GM18498 (cell line): ENCODE results near the gene JAKMIP3.

Experiments used
- ATAC-seq: cut with Tn5 transposase; IDR thresholded peaks from one replicate; pipeline ENCODE4 v1.9.1; 2021; ENCODE audit warnings: mild to moderate bottlenecking, moderate library complexity; ENCODE audit not compliant: unreplicated experiment

JAKMIP3 gene

DNA sequence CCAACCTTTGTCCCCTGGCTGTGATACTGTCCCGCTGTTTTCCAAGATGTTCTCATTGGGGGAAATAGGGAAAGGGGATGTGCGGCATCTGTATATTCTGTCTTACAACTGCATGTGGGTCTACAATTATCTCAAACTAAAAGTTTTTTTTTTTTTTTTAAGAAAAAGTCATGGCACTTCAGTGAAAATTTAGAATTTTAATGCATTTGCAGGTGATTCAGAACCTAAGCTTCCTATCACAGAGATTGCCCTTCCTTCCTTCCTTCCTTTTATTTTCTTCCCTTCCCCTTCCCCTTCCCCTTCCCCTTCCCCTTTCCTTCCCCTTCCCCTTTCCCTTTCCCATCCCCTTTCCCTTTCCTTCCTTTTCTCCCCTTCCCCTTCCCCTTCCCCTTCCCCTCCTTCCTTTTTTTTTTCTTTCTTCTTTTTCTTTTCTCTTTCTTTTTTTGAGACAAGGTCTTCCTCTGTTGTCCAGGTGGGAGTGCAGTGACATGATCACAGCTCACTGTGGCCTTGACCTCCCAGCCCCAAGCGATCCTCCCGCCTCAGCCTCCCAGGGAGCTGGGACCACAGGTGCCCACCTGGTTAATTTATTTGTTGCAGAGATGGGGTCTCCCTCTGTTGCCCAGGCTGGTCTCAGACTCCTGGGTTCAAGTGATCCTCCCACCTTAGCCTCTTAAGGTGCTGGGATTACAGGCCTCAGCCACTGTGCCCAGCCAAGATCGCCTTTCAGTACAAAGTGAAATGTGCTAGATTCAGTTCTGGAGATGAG, 32.0 kb downstream of the JAKMIP3 start:
- ATAC-seq: no peak

DNA sequence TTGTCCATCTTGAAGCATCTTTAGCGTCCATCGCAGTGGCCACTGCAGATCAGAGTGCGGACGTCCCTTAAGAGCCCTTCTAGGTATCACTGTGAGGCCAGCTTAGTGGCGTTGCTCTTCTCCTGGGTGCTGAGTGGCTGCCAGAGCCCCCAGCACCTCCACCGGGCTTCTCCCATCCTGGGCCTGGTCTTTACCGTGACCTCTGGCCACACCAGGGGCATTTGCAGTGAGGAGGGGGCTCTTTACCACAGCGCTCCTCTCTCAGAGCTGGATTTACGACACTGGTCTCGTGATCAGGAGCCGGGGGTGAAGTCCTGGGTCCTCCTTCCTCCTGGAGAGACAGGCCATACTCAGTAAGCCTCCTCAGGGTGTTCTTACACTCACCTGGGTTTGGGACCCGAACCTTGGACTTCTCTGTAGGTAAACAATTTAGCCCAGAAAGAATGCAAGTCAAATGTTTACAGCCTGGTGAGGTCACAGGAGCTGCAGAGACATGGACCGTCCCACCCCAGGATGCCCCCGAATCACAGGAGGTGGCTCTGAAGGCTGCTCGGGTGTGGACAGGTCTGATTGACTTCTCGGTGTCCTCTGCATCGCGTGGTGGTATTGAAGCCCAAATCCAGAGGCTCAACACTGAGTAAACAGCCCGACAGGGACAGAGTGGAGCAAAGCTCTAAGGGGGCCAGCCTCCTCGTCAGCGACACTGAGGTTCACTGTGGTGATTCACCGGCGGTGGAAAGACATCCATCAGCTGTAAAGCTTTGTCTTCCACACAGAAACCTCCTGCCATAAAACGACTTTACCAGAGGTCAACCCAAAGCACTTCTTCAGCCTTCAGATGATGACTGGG, 33.0 kb downstream of the JAKMIP3 start:
- ATAC-seq: no peak

DNA sequence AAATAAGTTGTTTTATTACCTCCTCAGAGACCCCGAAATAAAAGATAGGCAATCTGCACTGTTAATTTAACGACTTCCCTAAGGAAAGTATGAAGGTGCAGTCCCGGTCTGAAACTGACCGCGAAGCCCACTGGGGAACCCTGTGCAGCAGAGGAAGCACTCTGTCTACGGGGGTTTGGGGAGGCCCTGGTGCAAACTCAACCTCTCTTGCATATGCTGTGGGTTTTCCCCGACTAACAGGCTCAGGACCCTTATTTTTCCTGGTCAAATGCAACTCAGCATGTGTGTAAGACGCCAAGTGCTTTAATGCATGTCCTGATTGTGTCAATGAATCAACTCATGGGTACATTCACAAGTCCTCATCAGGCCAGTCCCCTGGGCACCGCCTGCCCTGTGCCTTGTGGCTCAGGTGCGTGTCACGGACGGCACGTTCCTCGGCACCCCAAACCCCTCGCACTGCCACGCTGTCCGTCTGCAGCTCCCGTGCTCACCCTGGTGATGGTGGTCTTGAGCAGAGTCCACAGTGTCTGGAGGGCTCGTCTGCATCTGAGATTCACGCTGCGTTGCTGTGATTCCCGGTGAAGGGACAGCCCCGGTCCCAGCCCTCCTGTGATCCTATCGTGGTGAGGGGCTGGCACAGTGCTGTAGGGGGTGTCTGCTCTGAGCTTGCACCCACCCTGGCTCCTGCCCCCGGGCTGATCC, 33.8 kb downstream of the JAKMIP3 start:
- ATAC-seq: no peak

DNA sequence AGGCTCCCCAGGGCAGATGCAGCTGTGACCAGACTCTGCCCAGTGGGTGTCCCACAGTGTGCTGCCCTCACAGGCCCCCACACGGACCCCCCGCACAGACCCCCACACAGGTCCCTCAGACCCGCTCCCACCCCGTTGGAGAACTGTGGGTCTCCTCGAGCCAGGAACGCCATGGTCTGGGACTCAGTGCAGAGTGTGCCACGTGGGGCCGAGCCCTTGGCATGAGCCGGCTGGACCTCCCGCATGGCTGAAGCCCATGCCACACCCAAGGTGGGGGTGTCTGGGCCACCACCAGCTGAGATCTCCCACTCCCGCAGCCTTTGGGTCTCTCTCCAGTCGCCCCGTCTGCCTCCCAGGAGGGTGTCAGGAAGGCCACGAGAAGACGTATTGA, 34.3 kb downstream of the JAKMIP3 start:
- no peak for ATAC-seq

DNA sequence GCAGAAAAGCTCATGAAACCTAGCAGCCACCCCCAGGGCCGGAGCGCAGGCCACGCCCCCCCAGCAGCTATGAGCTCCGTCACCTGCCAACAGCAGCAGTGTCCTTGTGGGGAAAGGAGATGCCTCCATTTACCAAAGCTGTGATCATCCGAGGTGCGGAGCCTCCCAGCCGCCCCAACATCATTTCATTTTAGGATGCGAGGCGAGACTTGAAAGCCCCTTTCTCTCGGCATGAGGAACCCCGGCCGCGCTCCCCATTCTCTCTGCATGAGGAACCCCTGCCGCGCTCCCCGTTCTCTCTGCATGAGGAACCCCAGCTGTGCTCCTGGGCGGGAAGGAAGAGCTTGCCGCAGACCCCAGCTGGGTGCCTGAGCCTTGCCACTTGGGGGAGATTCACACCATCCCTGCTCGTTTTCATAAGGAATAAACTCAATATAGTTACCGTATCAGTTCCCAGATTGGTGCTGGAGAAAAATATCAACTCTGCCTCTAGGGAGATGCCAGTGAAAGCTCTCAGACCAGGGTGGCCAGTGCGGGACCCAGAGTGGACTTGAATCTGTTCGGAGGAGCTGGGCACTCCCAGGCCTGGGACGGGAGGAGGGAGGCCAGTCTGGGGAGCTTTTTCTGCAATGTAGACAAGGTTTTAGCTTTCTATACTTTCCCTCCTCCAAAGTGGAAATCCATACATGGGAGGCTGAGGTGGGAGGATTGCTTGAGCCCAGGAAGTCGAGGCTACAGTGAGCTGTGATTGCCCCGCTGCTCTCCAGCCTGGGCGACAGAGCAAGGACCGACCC, 35.0 kb downstream of the JAKMIP3 start:
- ATAC-seq: no peak

DNA sequence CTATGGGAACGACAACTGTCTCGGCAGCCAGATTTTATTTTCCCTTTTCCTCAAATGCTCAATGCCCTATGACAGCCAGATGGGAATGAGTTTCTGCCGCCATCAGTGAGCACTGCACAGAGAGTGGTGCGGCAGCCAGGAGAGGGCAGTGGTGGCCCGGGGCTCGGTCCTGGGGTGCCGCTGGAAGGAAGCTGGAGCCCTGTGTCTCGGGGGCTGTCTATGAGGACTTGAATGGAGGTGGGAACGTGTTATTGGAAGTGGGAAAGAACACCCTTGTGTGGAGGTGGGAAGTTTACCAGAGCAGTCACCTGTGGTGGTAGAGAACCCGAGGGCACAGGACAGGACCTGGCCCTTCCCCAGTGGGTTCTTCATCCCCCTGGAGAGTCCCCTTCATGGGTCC, 35.8 kb downstream of the JAKMIP3 start:
- ATAC-seq: no peak

DNA sequence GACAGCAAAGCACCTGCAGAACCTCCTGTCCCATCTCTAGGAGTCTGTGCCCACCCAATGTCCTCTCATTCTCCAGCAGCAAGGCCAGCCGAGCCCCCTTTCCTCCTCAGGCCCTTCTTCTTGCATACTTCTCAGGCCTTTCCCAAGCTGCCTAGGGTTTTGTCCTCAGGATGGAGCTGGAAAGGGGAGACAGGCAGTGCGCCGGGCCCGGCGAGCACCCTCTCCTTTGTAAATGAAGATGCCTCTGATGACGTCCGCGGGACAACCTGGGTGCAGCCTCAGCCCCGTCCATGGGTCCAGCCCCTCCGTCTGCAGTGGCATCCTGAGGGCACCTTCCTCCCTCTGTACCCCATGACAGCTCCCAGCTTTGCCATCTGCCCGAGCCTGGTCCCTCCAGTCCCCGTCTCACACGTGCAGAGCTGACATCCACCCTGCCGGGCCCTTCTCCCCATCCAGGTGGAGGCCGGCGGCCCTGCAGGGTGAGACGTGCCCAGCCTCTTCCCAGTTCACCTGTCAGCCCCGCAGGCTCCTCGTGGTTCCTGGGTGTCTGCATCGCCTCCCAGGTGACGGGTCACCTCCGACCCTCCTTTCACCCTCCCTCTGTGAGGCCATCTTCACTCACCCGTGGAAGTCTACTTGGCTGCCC, 36.4 kb downstream of the JAKMIP3 start:
- ATAC-seq: no peak

DNA sequence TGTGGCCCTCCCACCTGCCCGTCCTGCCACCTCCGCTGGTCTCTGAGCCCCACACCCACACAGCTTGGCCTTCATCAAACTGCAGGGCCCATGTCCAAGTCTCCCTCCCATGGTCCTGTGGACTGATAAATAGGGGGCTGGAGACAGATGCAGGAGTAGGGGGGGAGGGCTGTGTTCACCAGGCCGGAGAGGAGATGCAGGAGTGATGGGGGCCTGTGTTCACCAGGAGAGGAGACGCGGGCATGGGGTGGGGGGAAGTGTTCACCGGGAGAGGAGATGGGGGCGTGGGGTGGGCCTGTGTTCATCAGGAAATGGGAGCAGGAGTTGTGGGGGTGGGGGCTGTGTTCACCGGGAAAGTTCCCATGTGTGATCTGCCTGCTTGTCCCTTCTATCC, 37.0 kb downstream of the JAKMIP3 start:
- no peak for ATAC-seq

DNA sequence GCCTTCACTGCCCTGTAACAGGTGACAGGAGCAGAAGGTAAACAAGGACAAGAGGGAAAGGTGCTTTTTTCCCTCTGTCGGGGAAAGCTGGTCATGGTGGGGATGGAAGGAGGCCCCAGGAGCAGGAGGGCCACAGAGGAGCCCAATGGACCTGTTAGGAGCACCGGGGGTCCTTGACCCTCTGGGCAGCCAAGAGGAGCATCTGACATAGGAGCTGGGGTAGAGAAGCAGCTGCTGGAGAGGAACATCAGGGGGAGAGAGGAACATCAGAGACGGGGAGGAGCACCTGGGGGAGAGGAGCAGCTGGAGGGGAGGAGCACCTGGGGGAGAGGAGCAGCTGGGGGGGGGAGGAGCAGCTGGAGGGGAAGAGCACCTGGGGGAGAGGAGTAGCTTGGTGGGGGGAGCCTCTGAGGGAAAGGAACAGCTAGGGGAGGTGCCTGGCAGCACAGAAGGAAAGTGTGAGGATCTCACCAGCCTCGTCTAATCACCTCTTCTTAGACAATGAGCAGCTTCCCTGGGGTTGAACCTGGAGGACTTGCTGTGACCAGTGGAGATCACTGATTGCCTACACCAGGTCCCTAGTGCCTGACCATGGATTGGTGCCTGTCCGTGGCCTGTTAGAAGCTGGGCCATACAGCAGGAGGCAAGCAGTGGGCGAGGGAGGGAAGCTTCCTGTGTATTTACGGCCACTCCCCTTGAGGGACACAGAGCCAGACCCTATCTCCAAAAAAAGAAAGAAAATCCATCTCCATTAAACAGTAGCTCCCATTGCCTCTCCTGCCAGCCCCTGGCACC, 37.6 kb downstream of the JAKMIP3 start:
- ATAC-seq: no peak

- no peak for ATAC-seq
Observed at GRCh38 chr10:132104062-132104461, 38.3 kb downstream of the JAKMIP3 start.

DNA sequence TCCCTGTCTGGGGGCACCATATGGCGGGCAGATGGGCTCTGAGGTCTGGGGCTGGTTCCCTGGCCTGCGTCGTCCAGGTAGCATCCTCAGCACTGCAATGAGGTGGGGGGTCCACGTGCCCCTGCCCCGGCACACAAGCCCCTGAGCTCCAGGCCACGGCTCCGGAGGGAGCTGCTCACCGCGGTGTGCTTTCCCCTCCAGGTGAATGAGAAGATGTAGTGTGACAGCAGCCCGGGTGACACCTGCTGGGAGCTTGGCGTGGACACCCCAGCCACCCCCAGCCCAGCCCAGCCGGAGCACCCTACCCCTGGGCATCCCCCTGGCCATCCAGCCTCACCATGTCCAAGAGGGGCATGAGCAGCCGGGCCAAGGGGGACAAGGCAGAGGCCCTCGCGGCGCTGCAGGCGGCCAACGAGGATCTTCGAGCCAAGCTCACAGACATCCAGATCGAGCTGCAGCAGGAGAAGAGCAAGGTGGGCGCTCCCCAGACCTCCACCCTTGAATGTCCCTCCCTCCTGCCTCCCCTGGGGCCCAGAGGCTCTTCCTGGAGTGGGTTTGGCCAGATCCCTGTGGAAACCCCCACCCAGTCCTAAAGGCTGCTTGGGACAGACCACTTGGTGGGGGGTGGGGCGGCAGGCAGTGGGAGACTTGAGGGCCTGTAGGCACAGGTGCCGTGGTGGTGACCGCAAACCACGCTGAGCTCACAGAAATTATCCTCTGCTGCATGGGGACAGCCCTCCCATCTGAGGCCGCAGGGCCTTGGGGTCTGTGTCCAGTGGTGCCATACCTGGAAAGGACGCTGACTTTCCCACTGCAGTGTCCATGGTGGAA, 38.9 kb downstream of the JAKMIP3 start:
- no peak for ATAC-seq

DNA sequence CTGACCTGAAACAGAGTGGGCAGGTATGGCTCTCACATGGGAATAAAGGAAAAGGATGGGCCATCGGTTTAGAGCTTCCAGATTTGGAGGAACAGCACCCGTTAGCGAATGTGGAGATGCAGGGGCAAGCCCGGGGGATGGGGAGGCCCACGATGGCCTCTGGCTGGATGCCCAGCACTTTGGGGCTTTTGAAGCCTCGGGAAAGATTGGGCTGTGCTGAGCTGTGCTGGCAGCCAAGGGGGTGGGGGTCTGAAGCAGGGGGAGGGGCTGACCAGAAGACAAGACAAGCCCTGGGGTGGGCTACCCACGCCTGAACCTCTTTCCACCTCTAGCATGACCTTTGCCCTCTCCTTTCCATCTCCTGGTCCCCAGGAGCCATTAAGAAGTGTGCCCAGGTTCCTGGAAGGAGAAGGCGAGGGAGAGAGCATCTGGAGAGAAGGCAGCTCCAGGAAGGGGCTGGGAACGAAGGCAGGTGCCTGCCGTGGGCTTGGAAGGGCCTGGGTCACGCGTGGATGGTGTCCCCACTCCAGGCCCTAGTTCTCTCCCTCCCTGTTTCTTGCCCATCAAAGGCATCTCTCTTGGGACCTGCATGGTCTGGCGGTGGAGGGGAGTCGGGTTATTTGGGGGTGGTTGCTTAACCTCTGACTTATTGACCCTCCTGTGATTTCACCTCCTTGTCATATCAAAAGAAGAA, 39.7 kb downstream of the JAKMIP3 start:
- no peak for ATAC-seq

DNA sequence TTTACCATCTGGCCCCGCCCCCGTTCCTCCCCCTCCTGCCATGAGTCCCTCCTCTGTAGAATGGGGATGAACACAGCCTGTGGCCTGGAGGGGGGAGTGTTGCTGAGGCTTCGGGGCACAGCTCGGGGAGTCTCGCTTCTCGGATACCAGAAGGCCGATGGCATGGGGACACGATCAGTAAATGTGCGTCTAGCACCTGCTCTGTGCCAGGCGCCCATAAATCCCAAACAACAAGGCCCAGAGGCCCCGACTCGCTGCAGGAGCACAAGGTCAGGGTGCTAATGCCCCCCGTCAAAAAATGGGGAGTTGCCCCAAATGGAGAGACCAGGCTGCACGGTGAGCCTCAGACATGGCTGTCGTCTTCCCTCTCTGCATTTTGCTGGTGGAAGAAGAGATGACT, 40.7 kb downstream of the JAKMIP3 start:
- ATAC-seq: no peak

DNA sequence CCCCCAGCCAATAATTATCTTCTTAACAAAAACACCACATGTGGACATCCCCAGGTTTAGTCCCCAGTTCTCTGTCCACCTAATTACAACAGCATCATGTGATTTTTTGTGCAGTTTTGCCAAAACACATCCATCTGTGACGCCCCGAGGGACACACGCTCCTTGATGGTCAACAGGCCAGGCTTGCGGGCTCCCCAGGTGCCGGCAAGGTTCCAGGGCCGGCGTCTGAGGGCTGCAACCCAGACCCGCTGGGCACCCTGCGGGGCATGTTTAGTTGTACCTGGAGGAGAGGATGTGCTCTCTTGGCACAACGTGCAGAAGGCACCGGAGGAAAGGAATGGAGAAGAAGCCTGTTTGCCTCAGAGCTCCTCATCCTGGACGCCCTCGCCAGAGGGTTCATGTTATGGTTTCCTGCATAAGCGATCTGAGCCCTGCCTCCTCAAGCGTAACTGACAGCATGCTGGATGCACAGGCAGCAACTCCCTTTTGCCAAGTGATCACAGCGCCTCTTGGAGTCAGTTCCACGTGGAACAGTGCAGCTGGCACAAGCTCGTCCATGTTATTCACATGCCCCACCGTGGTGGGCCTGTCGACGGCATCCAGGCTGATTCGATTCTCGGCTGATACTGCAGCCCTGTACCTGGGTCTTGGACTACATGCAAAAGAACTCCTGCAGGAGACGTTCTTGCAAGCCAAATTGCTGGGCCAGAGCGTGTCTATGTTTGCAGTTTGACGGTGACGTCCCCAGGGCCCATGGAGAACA, 41.6 kb downstream of the JAKMIP3 start:
- no peak for ATAC-seq

DNA sequence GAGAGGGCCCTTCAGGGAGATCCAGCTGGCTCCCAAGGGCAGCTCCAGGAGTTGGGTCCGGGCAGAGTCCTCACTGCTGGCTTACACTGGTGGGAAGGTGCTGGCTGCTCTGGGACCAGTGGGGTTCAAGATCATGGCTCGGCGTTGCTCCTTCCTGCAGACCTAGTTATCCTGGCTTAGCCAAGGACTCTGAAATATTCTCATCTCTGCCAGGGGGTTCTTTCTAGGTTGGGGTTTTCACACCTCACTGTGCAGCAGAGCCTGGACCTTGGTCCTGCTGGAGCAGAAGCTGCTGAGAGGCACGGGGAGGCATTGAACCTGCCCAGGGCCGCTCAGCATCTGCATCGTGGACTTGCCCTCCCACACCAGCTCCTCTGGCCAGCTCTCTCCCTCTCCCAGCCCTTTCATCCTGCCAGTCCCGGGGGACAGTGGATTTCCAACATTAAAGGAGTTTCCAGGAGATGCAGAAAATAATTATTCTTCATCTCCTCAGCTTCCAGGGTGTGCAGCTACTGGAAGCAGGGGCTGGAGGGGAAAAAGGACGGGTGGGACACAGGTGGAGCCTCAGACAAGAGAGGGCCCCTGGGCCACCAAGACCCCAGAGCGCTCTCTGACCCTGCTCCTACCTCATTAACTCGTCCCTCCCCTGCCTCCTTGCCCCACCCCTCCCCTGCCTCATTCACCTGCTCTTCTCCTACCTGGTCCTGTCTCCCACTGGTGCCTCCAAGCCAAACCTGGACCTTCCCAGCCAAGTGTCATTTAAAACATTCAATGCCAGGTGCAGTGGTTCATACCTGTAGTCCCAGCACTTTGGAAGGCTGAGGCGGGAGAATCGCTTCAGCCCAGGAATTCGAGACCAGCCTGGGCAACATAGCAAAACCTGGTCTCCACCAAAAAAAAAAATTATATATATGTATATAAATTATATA, 42.5 kb downstream of the JAKMIP3 start:
- ATAC-seq: no peak

- no peak for ATAC-seq
Observed at GRCh38 chr10:132109341-132110110, 43.8 kb downstream of the JAKMIP3 start.
